NCI-H2196 treated with DMSO at 0.1 percent for 48 hours (cell line): ENCODE measurements around the gene SMURF2.
"Not testable (repeated sequence)": the region's sequence is repeated elsewhere in the genome, so short reads cannot be mapped to it uniquely, and the experiment has no call there.

ENCODE experiments used
- DNase-seq: peaks from one replicate; lab custom pipeline; 2025; ENCODE audit not compliant: unreplicated experiment; lab: John Stamatoyannopoulos, UW

The SMURF2 gene

GRCh38 chr17:64599187-64599676 is 62.9 kb downstream of the SMURF2 start:
- DNase-seq = no peak

GRCh38 chr17:64598672-64599071 is 63.4 kb downstream of the SMURF2 start:
- DNase-seq = no peak

GRCh38 chr17:64596988-64597387 is 65.1 kb downstream of the SMURF2 start:
- no peak for DNase-seq

GRCh38 chr17:64596439-64596838 is 65.7 kb downstream of the SMURF2 start:
- no peak for DNase-seq

- DNase-seq = no peak
Observed at GRCh38 chr17:64591944-64592343, 70.2 kb downstream of the SMURF2 start.

GRCh38 chr17:64585146-64585545 is 77.0 kb downstream of the SMURF2 start:
- no peak for DNase-seq

- DNase-seq = no peak
Observed at GRCh38 chr17:64583038-64583437, 79.1 kb downstream of the SMURF2 start.

- DNase-seq = no peak
Observed at GRCh38 chr17:64580384-64581315, 81.5 kb downstream of the SMURF2 start.

- no peak for DNase-seq
Observed at GRCh38 chr17:64579917-64580316, 82.2 kb downstream of the SMURF2 start.

GRCh38 chr17:64577025-64577424 is 85.1 kb downstream of the SMURF2 start:
- DNase-seq = not testable (repeated sequence)

GRCh38 chr17:64575431-64575830 is 86.7 kb downstream of the SMURF2 start:
- DNase-seq = no peak

- no peak for DNase-seq
Observed at GRCh38 chr17:64574646-64575045, 87.5 kb downstream of the SMURF2 start.

GRCh38 chr17:64573214-64573613 is 88.9 kb downstream of the SMURF2 start:
- DNase-seq = no peak

GRCh38 chr17:64572682-64573154 is 89.4 kb downstream of the SMURF2 start:
- no peak for DNase-seq

GRCh38 chr17:64571746-64572145 is 90.4 kb downstream of the SMURF2 start:
- no peak for DNase-seq

- DNase-seq = no peak
Observed at GRCh38 chr17:64565563-64565962, 96.5 kb downstream of the SMURF2 start.

- DNase-seq = no peak
Observed at GRCh38 chr17:64564098-64564497, 98.0 kb downstream of the SMURF2 start.

GRCh38 chr17:64555281-64555680 is 106.8 kb downstream of the SMURF2 start:
- DNase-seq = no peak

- no peak for DNase-seq
Observed at GRCh38 chr17:64554028-64554637, 108.0 kb downstream of the SMURF2 start.

GRCh38 chr17:64551461-64551860 is 110.6 kb downstream of the SMURF2 start:
- no peak for DNase-seq

GRCh38 chr17:64547319-64547718 is 114.8 kb downstream of the SMURF2 start:
- DNase-seq = no peak

GRCh38 chr17:64546716-64547115 is 115.4 kb downstream of the SMURF2 start:
- DNase-seq = no peak
